Activated CD4-positive, alpha-beta T cell treated with anti-CD3 and anti-CD28 coated beads, Interleukin-2, amount 50 U/mL, for 48 hours (primary cell): ENCODE data around the gene MS4A15.
"Not testable (repeated sequence)": the region's sequence is repeated elsewhere in the genome, so short reads cannot be mapped to it uniquely, and the experiment has no call there.

Experiments
- DNase-seq, 2 experiments: peaks; one replicate each; pipeline ENCODE4 v3.0.0-alpha.2; 2020

MS4A15 gene

GRCh38 chr11:60756307-60757032 lies at the start of gene MS4A15:
Gene MS4A15 (plus strand): TSS chr11:60756867. CDS start chr11:60763734, 6,867 bp downstream.
- DNase-seq = no peak

- no peak for DNase-seq
These were observed 49.7 kb upstream of the MS4A15 start for GRCh38 chr11:60706931-60707330.

- no peak for DNase-seq
These were observed 46.2 kb upstream of the MS4A15 start for GRCh38 chr11:60710482-60710881.

- no peak for DNase-seq
These were observed 45.4 kb upstream of the MS4A15 start for GRCh38 chr11:60711276-60711675.

GRCh38 chr11:60713423-60713822 lies 43.2 kb upstream of the MS4A15 start:
- DNase-seq = not testable (repeated sequence)

- no peak for DNase-seq
These were observed 38.7 kb upstream of the MS4A15 start for GRCh38 chr11:60717956-60718355.

- DNase-seq = no peak
These were observed 37.9 kb upstream of the MS4A15 start for GRCh38 chr11:60718524-60719316.

- no peak for DNase-seq
These were observed 37.3 kb upstream of the MS4A15 start for GRCh38 chr11:60719391-60719790.

GRCh38 chr11:60720460-60720859 lies 36.2 kb upstream of the MS4A15 start:
- no peak for DNase-seq

- DNase-seq = no peak
These were observed 32.2 kb upstream of the MS4A15 start, which contains the start of gene MS4A18 for GRCh38 chr11:60724420-60724819. Gene MS4A18 (plus strand): TSS chr11:60724720.

- DNase-seq = no peak
These were observed 31.1 kb upstream of the MS4A15 start for GRCh38 chr11:60725592-60725991.

GRCh38 chr11:60731586-60731985 lies 25.1 kb upstream of the MS4A15 start:
- DNase-seq = no peak

GRCh38 chr11:60734279-60734678 lies 22.4 kb upstream of the MS4A15 start:
- no peak for DNase-seq

- DNase-seq = no peak
These were observed 17.6 kb upstream of the MS4A15 start for GRCh38 chr11:60739114-60739513.

GRCh38 chr11:60740573-60740972 lies 16.1 kb upstream of the MS4A15 start:
- DNase-seq = no peak

GRCh38 chr11:60741421-60741820 lies 15.2 kb upstream of the MS4A15 start:
- DNase-seq = no peak

GRCh38 chr11:60743058-60743457 lies 13.6 kb upstream of the MS4A15 start:
- DNase-seq = no peak

- no peak for DNase-seq
These were observed 12.6 kb upstream of the MS4A15 start for GRCh38 chr11:60744114-60744513.

- DNase-seq = no peak
These were observed 9.3 kb upstream of the MS4A15 start for GRCh38 chr11:60747359-60747873.

- no peak for DNase-seq
These were observed 8.4 kb upstream of the MS4A15 start for GRCh38 chr11:60748225-60748624.

GRCh38 chr11:60748821-60749220 lies 7.8 kb upstream of the MS4A15 start:
- DNase-seq = no peak

- DNase-seq = no peak
These were observed 5.8 kb upstream of the MS4A15 start for GRCh38 chr11:60750911-60751310.

GRCh38 chr11:60753309-60753708 lies 3.4 kb upstream of the MS4A15 start:
- no peak for DNase-seq

- DNase-seq = no peak
These were observed 1.8 kb upstream of the MS4A15 start for GRCh38 chr11:60754887-60755286.
